Stimulated activated CD4-positive, alpha-beta T cell treated with anti-CD3 and anti-CD28 coated beads, Interleukin-1b, Interleukin-23, amount 100 ng/mL, for 48 hours (primary cell): ENCODE measurements around the gene IGFBPL1.
A peak's percentile ranks its signal among the peaks of the same experiment; 100 is the strongest.

Experiments
- DNase-seq: peaks from one replicate; pipeline ENCODE4 v3.0.0-alpha.2; 2020

IGFBPL1 gene

DNA sequence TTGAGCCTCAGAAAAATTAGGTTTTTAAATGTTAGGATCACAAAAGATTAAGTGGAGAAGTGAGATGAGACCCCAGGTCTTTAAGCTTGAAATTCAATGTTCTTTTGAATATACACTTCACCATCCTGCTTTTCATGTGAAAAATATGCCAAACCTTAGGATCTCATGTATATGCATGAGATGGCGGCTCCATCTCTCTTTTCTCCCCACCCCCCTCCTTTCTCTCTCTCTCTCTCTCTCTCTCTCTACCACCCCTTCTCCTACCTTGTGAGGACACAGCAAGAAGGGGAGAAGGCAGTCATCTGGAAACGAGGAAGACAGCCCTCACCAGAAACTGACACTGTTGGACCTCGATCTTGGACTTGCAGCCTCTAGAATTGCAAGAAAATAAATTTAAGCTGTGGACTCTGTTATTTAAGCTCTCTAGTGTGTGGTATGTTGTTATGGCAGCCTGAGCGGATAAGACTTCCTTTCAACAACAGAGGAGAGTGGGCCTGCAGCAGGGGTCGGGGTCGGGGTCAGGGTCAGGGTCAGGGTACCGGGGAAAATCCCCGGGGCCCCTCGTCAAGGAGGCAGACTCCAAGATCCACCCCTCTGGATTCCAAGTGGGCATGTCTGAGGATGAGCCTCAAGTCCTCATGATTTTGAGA, 48.1 kb downstream of the IGFBPL1 start:
- DNase-seq = no peak

DNA sequence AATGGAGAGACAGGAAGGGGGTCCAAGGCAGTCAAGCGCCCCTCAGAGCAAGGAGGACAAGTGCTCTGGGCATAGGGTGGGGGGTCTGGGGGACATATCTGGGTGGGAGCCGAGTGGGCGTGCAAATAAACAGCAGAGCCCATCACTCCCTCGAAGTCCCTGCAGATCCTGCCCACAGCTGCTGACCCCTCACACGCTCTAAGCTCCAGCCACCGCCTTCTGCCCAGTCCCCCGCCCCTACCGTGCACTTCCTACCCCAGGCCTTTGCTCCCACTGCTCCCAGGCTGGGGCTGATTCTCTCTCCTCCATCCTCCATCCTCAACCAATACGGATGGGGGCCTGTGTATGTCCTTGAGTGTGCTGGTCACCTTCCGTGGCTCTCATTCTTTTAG, 48.7 kb downstream of the IGFBPL1 start:
- DNase-seq = no peak

DNA sequence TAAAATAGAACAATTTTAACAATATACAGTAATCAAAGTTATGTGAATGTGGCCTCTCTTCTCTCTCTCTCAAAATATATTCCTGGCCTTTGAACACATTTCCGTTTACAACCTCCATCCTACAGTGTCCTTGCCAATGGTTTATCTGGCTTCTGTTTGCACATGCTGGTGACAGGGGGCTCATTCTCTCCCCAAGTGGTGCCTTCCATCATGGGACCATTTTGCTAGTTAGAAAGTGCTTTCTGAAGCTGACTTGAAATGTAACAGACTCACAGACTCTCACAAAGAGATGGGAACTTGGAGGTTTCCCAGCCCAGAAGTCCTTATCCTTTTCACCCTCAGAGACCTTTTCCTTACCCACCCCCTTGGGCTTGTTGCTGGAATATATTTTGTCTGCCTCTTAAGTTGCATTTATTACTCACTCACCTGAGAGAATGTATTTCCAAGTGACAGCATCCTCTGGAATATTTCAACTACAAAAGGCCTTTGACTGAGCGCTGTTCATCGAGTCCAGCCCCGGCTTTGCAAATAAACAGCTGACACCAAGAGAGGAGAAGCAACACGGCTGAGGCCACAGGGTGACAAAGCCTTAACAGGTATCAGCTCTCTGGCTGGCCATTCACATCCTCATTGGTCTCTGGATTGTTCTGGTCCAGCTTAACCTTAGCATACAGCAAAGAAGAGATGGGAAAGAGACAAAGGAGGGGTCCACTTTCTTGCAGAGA, 49.2 kb downstream of the IGFBPL1 start:
- DNase-seq = no peak

DNA sequence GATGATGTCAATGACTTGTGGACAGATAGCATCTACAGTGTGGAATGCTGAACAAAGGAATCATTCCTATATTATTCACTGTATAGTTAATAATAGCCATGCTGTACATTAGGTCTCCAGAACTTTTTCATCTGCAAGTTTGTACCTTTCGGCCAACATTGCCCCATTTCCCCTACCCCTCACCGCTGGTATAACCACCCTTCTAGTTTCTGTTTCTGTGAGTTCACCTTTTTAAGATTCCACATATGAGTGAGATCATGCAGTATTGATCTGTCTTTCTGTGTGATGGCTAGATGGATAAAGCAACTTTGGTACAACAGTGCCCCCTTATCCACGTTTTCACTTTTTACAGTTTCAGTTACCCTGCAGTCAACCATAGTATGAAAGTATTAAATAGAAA, 50.6 kb downstream of the IGFBPL1 start:
- no peak for DNase-seq

DNA sequence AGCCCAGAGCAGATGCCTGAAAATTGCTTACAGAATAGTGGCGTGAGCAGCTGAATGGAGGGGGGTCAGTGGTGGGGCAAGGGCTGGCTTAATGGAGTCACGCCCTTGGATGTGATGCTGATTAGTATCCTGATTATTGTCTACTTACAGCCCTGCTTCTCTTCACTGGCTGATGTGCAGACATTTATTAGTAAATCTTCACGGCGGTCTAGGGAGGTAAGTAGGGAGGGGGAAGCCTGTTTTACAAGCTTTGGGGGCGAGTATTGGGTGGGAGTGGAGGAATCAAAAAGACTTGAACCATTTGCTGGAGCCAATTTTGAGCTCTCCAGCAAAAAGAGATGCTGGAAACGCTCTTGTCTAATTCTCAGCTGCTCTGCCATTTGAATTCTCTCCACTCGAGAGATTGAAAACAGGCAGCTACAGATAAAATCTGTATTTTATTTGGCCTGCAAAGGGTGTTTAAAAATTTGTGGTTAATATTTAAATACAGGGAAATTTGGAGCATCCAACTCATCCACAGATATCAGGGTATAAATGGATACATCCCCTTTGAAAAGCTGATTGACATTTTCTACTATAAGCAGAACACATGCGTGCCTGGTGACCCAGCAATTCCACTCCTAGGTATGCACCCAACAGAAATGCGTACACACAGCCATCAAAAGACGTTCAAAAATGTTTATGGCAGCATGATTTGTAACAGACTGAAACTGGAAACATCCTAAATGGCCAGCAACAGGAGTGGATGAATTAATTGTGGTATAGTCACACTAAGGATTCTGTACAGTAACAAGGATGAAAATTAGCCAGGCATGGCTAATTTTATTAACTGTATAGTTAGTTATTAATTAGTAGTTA, 51.3 kb downstream of the IGFBPL1 start:
- no peak for DNase-seq

DNA sequence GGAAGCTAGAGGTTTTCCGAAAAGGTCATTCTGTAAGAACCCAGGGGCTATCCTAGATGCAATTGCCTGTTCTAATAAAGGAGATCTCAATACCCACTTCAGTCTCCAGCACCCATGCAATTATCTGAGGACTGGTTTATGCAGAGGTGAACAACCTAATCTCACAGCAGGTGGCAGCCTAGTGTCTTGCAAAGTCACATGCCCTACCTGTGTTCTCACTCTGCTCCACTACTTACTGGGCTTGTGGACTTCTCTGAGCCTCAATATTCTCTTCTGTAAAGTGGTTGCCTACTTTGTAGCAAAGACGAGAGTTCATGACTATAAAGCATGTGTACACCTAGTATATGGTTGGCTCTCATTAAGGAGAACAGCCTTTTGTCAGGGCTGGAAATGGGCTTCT, 52.8 kb downstream of the IGFBPL1 start:
- no peak for DNase-seq

DNA sequence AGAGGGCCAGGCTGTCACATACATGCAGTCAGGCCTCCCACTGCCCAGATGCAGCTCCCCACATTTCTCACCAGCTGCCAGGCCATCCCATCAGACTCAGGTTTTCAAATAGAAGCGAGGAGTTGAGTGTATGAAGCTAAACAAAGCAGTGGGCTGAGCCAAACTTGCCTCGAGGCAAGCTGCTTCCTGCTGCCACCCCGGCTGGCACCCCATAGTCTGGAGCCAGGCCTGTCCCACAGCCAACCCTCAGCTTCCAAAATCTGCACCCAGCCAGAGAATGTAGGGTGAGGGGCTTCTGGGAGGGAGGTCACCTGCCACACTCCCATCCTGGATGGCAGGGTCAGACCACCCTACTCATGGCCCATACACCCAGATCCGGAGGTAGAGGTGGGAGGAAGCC, 54.1 kb downstream of the IGFBPL1 start:
- DNase-seq = no peak

DNA sequence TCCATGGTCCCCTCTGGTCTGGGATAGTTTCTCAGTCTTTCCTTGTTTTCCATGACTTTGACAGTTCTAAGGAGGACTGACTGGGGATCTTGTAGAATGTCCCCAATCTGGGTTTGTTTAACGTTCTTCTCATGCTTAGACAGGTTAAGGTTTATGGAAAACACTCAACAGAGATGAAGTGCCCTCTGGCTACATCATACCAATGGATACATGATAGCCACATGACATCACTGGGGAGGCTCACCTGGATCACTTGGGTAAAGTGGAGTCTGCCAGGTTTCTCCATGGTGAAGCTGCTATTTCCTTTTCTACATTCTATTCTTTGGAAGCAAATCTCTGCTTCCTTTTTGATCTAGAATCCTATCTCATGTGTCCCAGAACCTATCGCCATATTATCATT, 55.5 kb downstream of the IGFBPL1 start:
- DNase-seq = no peak

DNA sequence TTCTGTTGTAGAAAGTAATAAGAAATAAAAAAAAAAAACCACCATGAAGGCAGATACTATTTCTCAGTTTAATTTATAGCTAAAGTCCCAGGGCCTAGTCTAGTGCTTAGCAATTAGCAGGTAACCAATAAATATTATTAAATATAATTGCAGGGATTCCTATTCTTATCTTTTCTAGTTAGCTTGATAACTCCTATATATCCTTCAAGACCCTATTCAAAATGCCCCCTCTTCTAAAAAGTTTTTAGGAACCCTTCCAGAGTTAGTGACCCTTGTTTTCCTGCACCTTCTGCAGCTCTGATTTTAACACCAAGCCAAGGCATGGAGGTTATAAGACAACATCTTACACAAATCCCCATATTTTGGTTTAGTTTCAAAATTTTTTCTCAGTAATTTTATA, 56.4 kb downstream of the IGFBPL1 start:
- DNase-seq = no peak

DNA sequence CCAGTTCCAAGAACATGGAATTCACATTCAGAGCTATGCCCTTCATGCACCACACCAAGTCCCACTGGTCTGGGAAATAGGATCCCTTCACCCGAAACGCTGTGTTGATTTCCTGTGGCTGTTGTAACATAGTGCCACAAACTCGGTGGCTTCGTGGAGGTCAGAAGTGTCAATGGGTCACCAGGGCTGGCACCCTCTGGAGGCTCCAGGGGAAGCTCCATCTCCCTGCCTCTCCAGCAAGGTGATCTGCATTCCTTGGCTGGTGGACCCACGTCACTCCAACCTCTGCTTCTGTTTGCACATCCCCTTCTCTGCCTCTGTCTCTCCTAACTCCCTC, 60.7 kb downstream of the IGFBPL1 start:
- DNase-seq = no peak

DNA sequence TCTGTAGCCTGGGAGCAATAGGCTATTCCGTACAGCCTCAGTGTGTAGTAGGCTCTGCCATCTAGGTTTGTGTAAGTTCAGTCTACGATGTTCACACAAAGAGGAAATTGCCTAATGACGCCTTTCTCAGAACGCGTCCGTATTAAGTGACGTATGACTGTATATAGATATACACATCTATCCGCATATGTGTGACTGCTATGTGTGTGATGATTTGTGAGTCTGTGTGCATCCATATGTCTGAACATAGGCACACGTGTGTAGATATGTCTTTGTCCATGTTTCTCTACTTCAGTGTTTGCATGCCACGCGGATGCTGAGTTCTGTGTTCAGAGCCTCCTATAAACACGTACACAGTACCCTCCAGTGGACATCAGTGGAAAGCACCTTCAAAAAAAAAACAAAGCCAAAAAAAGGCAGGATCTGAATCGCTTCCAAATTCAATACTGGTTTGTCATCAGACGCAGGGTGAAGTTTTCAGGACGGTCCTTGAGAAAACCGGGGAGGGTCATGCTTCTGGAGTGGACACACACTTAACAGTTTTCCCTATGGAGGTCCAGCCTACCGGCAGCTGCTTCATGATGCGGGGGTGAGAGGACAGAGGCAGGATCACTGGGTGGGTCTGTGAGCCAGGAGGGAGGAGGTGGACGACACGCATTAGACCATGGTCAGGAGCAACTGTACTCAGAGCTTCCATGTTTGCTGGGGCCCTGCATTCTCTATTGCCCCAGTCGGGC, 61.2 kb downstream of the IGFBPL1 start:
- DNase-seq = peak; percentile 17

DNA sequence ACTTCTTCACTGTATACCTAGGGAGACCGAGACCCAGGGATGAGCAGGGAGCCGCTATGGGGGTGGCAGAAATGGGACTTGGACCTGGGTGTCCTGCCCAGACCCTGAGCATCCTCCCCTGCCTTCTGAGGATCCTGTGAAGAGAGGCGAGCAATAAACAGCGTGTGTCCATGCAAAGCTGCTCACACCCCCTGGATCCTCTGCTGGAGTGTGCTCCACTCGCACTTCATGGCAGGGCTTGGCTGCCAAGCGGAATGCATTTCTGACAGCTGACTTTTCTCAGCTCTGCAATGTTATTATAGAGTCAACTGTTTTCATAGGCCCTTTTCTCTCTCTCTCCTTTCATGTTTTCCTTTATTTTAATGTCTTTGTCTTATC, 62.8 kb downstream of the IGFBPL1 start:
- no peak for DNase-seq

DNA sequence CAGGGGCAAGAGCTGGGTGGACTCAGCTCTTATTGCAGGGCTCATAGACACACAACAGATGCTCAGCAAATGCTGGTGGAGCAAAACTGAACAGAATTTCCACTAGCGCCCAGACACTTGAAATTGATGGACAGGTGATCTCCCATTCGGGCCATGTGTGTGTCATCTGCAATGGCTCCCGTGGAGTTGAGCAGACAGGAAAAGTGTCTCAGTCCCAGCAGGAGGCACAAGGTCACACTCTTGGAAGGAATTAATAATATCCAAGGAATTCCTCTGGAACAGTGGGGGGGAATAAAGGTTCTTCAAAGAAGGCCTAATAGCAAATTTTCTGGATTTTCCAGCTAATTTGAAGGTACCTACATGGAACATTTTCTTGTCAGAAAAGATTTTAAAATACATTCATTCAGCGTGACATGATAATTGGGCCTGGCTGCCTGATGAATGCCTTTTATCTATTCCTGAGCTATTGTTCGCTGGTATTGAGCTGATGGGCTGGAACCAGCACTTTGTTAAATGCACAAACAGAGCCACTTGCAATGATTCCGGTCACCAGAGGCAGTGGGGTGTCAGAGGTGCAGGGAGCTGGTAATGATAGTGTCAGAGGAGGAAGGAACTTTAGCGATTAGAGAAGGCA, 63.3 kb downstream of the IGFBPL1 start:
- no peak for DNase-seq

DNA sequence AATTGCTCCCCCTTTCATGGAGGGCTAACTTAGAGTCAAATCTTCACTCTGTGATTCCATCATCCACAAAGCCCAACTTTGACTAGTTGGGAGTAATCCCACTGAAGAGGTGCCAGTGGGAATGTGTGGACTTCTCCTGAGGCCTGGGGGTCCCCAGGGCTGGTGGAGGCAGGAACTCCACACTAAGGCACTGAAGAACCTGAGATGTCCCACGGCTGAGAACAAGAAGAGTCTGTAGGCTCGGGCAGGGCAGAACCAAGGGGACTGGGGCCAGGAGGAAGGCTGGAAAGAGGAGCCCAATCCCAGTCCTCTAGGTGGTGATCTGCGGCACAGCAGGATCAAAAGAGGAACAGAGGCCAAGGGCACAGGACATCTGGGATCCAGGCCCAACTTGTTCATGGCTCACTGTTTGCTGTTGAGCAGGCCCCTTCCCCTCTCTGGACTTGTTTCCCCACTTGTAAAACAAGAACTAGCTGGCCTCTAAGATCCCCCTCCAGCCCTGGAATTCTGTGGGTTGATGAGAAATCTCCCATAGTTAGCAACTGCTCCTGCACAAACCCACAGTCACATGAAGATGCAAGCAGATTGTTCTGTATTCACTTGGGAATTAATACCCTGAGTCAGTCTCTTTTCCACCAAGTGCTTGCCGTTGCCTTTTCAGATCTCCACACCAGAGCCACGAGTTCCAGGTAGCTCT, 64.4 kb downstream of the IGFBPL1 start:
- DNase-seq = no peak

DNA sequence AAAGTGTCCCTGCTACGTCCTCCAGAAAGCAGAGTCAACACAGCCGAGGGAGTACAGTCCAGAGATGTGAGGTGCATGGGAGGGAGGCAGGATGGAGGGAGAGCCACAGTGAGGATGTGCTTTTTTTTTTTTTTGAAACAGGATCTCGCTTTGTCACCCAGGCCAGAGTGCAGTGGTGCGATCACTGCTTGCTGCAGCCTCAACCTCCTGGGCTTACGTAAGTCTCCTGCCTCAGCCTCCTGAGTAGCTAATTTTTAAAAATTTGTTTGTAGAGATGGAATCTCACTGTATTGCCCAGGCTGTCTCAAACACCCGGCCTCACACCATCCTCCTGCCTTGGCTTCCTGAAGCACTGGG, 65.0 kb downstream of the IGFBPL1 start:
- DNase-seq = no peak

DNA sequence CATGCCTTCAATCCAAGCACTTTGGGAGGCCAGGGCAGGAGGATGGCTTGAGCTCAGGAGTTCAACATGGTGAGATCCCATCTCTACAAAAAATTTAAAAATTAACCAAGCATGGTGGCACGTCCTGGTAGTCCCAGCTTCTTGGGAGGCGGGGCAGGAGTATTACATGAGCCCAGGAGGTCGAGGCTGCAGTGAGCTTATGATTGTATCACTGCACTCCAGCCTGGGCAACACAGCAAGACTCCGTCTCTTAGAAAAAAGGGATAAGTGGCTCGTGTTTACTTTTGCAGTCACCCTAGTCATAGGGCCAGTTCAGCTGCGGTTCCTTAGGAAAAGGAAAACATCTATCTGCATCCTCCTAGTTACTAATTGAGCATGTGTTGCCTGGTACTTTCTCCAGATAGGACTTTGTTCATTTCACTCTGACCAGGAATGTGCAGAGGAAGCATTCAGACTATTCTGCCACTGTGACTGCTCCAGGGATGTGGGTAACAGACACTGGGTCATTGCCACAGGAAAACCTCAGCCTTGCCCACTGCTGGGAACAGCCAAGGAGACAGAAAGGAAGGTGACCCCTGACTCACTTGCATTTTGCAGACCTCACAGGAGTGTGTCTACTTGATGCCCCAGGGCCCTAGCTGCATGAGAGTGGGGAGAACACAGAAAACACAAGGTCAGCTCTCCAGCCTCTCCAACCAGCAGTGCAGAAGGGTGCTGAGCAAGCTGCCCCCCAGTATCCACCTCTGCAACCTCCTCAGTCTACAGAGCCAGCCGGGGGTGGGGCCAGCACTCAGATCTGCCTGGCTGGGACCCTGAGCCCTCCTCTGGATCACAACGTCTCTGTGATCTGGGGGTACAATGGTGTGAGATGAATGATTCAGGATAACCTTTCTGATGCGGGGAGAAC, 65.6 kb downstream of the IGFBPL1 start:
- DNase-seq = no peak

DNA sequence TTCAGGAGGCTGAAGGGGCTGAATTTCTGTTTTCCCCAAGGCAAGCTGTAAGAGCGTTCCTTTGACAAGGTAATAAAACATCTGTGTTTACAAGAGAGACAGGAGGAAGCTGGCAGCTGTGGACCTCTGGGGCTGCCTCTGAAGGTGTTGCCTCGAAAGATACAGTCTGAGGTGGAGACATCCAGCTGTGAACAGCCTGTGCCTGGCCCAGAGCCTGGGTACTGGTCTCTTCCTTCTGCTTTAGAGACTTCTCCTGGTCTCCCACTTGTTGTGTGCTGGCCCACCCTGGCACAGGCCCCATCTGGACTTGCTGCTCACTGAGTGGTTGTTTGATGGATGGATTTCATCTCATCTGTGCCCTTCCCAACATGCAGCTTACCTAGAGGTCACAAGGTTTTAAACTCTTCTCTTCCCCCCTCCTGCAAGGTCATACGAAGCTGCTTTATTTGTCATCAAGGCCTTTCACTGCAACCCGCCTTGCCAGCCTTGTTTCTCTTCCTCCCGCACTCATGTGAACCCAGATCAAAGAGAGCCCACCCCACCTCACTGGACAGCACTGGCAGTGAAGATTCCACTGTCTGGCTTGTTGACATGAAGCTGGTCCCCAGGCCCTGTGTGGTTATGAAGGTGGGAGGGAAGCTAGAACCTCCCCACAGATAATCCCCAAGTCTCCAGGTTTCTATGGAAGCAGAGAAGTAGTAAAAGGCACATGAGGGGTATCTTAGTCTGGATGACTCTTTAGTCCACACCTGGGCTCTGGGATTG, 66.7 kb downstream of the IGFBPL1 start:
- DNase-seq = no peak

DNA sequence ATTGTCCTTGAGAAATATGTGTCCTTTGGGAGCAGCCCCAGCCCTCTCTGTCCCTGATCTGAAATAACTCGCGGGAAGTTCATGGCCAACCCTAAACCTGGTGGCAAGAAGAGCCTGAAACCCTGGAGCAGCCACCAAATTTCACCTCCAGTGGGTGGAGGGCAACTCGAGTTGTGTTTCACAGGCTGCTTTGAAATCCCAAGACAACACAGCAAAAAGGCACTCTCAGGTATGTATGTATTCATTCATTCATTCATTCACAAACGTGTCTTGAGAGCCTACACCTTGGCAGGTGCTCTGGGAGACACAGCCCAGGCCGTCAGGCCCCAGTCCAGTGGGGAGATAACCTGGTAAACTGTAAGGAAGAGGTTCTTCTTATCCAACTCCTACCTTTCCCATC, 67.4 kb downstream of the IGFBPL1 start:
- DNase-seq = no peak
